NCI-H2227 treated with DMSO at 0.1 percent for 48 hours (cell line): ENCODE results near the gene PNRC2.
A peak's percentile ranks its signal among the peaks of the same experiment; 100 is the strongest.
"Not testable (repeated sequence)": the region's sequence is repeated elsewhere in the genome, so short reads cannot be mapped to it uniquely, and the experiment has no call there.

Experiments used
- DNase-seq: peaks from one replicate; lab custom pipeline; 2025; lab: John Stamatoyannopoulos, UW

The PNRC2 gene

GRCh38 chr1:23953020-23953419 is 6.6 kb upstream of the PNRC2 start:
- DNase-seq, result no peak

- no peak for DNase-seq
These were observed 2.5 kb upstream of the PNRC2 start for GRCh38 chr1:23957096-23957495.

- not testable (repeated sequence) for DNase-seq
These were observed 1.4 kb upstream of the PNRC2 start for GRCh38 chr1:23958040-23958809.

- peak; percentile 93 for DNase-seq
These were observed 693 bp upstream of the PNRC2 start for GRCh38 chr1:23958810-23959460.

- DNase-seq, result no peak
These were observed 828 bp downstream of the PNRC2 start for GRCh38 chr1:23960291-23961020.

- no peak for DNase-seq
These were observed 4.1 kb downstream of the PNRC2 start for GRCh38 chr1:23963617-23964234.

- no peak for DNase-seq
These were observed 4.6 kb downstream of the PNRC2 start for GRCh38 chr1:23964235-23964668.

GRCh38 chr1:23964790-23965740 is 5.4 kb downstream of the PNRC2 start:
- DNase-seq, result no peak

- no peak for DNase-seq
These were observed 7.4 kb downstream of the PNRC2 start for GRCh38 chr1:23966973-23967493.

GRCh38 chr1:23967871-23968270 is 8.2 kb downstream of the PNRC2 start:
- DNase-seq, result no peak

GRCh38 chr1:23977187-23977853 is 17.7 kb downstream of the PNRC2 start:
- no peak for DNase-seq

- no peak for DNase-seq
These were observed 18.2 kb downstream of the PNRC2 start for GRCh38 chr1:23977854-23978191.

GRCh38 chr1:23978805-23979204 is 19.2 kb downstream of the PNRC2 start:
- no peak for DNase-seq

GRCh38 chr1:23979387-23979880 is 19.8 kb downstream of the PNRC2 start:
- DNase-seq, result no peak

- DNase-seq, result peak; percentile 99
These were observed 20.5 kb downstream of the PNRC2 start, which contains the start of gene SRSF10 for GRCh38 chr1:23979881-23980727. SRSF10 (minus strand) TSS chr1:23980327; CDS start chr1:23980255, 72 bp downstream.

GRCh38 chr1:23980728-23981070 is 21.1 kb downstream of the PNRC2 start:
- peak; percentile 86 for DNase-seq

GRCh38 chr1:23984417-23985186 is 25.0 kb downstream of the PNRC2 start:
- no peak for DNase-seq

- DNase-seq, result not testable (repeated sequence)
These were observed 27.4 kb downstream of the PNRC2 start for GRCh38 chr1:23987038-23987437.

- no peak for DNase-seq
These were observed 29.6 kb downstream of the PNRC2 start for GRCh38 chr1:23989263-23989662.
